ENCODE measurements around the gene CA4. TPM values are rescaled to one million over a fixed set of nuclear protein-coding genes. Genes with fewer than 3 reads are reported as not detected.
"Not testable (repeated sequence)": the region's sequence is repeated elsewhere in the genome, so short reads cannot be mapped to it uniquely, and the experiment has no call there.

Gene CA4
- polyA plus RNA-seq, 2 of the 4 experiments (the other 2 are of a cell fraction), result 0.06 TPM; not detected in 1

GRCh38 chr17:60198630-60199029 is 48.9 kb downstream of the CA4 start:
- not testable (repeated sequence) for ATAC-seq; H3K9me3 ChIP-seq; H3K4me1 ChIP-seq; DNase-seq (ENCODE audit: low read depth in 1 of 2, low spot score in 1 of 2); FAIRE-seq; H3K4me2 ChIP-seq; H3K27ac ChIP-seq; H3K4me3 ChIP-seq
- ChIA-PET CTCF (interaction anchor here (1.2 kb wide), 1 partner anchor 33 kb away, joined by 4 read pairs; no protein-coding TSS in a partner anchor), POLR2A (interaction anchor here (1.4 kb wide), 1 partner anchor 193 kb away, joined by 3 read pairs; the partner anchor contains the start of gene USP32)
- 91% methylated on average over 1 of the region's 1 CpG for WGBS (ENCODE audit: missing lambda C conversion rate)

DNA sequence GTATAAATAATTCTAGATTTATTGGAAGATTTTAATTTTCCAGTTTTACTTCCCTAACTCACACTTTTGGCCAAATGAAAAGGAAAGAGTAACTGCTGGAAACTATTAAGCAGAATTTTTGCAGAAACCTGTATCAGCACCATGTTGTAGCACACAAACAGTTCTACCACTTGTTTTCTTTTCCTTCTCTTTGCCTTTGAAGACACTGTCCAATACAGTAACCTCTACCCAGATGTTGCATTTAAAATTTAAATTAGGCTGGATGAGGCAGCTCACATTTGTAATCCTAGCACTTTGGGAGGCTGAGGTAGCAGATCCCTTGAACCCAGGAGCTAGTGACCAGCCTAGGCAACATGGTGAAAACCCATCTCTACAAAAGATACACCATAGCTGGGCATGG is 56.0 kb downstream of the CA4 start:
- H3K4me2 ChIP-seq; H3K4me3 ChIP-seq; ATAC-seq; POLR2A ChIA-PET; DNase-seq (ENCODE audit: low read depth in 1 of 2, low spot score in 1 of 2); H3K4me1 ChIP-seq; H3K27ac ChIP-seq; H3K9me3 ChIP-seq; CTCF ChIA-PET; FAIRE-seq: not testable (repeated sequence)

DNA sequence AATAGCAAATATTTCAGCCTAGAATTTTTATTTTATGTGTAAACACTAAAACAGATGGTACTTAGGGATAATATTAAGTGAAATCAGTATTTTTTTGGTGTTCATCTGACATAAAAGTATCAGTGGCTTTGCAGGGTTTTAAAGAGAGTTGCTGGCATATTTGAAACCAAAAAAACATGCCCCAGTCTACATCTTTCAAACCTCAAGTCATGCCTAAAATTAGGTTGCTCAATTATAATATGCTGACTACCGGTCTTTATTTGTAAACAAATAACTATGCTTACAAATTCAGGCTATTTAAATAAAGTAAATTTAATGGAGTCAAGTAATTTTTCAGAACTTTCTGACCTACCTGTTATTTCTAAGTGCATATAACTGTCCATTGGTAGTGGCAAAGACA is 58.5 kb downstream of the CA4 start:
- CTCF ChIA-PET; H3K4me3 ChIP-seq; H3K9me3 ChIP-seq; POLR2A ChIA-PET; H3K4me1 ChIP-seq; ATAC-seq; H3K4me2 ChIP-seq; DNase-seq (ENCODE audit: low read depth in 1 of 2, low spot score in 1 of 2); H3K27ac ChIP-seq; FAIRE-seq: not testable (repeated sequence)
- TF ChIP-seq MAFK (IDR thresholded peaks at IDR 0.05; ENCODE audit: partially characterized antibody), result peak; percentile 23
- 94% methylated on average over 1 of the region's 1 CpG for WGBS (ENCODE audit: missing lambda C conversion rate)

Other genes with a start within 250 kb of the CA4 start
- gene RNFT1, start 185.2 kb upstream of the CA4 start, polyA plus RNA-seq (2011; rRNA removed), result 28.9 and 29.9 TPM in 2 replicates
- gene RNFT1, start 185.2 kb upstream of the CA4 start, polyA plus RNA-seq (2017; fragmentation: RNase III; extraction: RNeasy Plus Mini Kit Qiagen cat#74134 plus additional on column Dnase treatment), result 16.2 to 18.0 TPM (median 17.0 TPM) in 3 replicates
- 44.0 and 47.6 TPM in 2 replicates for gene HEATR6, start 71.1 kb upstream of the CA4 start, polyA plus RNA-seq (2011; rRNA removed)
- gene HEATR6, start 71.1 kb upstream of the CA4 start, polyA plus RNA-seq (2017; fragmentation: RNase III; extraction: RNeasy Plus Mini Kit Qiagen cat#74134 plus additional on column Dnase treatment), result 20.7 to 22.9 TPM (median 21.1 TPM) in 3 replicates
- 52.2 and 70.6 TPM in 2 replicates for gene USP32, start 242.2 kb downstream of the CA4 start, polyA plus RNA-seq (2011; rRNA removed)
- gene USP32, start 242.2 kb downstream of the CA4 start, polyA plus RNA-seq (2017; fragmentation: RNase III; extraction: RNeasy Plus Mini Kit Qiagen cat#74134 plus additional on column Dnase treatment), result 33.5 to 35.7 TPM (median 35.4 TPM) in 3 replicates